Activated T-helper 9 cell treated with anti-CD3 and anti-CD28 coated beads, Interleukin-2, amount 50 U/mL, for 16 hours (primary cell): Measurements from ENCODE around the gene NMT1.
"Not testable (repeated sequence)": the region's sequence is repeated elsewhere in the genome, so short reads cannot be mapped to it uniquely, and the experiment has no call there.

Experiments used
- DNase-seq: peaks from one replicate; pipeline ENCODE4 v3.0.0-alpha.2; 2020; ENCODE audit warnings: low read depth

NMT1 gene

GRCh38 chr17:45038728-45039634 is 22.1 kb upstream of the NMT1 start:
- no peak for DNase-seq

GRCh38 chr17:45040459-45040858 is 20.7 kb upstream of the NMT1 start:
- DNase-seq, result no peak

DNA sequence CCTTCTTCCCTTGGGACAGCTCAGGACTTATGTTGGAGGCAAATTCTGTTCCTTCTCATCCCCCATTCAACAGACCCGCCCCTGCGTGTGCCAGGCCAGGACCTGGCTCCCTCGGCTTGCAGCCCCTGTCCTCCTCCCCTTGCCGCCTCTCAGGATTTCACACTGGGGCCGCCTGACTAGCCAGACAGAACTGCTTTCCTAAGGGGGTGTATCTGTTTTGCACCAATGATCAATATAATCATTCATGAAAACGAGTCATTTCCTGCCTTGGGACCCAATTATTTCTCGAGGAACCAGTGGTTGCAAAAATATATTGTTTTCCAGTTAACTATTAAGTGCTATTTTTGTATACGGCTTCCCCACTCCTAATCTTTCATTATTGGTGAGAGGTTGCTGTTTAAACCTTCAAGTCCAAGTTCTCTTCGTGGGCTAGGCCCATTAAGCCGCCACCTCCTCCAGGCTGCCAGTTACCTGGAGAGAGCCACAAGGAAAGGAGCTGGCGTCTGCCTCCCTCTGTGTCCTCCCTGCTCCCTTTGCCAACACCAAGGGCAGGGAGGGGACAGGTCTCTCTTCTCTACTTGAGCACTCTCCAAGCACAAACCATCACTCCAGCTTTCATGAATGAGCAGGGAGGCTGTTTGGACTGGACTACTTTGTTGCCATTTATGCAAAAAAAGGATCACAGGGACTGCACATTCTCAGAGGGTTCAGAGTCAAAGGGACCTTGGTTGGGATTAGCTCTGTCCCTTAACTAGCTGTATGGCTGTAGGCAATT is 18.6 kb upstream of the NMT1 start:
- no peak for DNase-seq

DNA sequence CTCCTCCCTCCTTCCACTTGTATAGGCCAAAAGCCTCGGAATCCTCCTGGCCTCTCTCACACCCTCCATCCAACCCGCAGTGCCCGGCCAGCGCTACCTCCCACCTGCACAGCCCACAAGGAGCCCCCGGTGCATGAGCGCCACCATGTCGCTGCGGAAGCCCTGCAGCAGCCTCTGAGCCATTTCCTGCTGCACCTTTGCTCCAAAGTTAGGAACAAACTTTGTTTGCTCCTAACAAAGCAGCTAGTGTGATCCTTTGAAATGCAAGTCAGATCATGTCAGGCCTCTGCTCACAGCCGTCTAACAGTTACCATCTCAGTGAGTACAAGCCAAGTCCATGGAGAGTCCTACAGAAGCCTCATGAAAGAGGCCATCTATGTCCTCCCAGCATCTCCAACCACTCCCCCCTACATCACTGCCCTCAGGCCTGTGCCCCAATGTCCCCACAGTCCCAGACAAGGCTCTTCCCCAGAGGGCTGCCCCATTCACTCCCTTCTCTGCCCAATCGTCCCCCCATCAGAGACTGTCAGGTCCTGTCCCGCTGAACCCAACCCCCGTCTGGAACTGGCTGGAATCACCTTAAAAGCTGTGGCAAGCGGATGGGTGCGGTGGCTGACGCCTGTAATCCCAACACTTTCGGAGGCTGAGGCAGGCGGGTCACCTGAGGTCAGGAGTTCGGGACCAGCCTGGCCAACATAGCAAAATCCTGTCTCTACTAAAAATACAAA is 17.1 kb upstream of the NMT1 start:
- no peak for DNase-seq

- DNase-seq, result no peak
Measured at GRCh38 chr17:45046537-45047125, 14.5 kb upstream of the NMT1 start.

DNA sequence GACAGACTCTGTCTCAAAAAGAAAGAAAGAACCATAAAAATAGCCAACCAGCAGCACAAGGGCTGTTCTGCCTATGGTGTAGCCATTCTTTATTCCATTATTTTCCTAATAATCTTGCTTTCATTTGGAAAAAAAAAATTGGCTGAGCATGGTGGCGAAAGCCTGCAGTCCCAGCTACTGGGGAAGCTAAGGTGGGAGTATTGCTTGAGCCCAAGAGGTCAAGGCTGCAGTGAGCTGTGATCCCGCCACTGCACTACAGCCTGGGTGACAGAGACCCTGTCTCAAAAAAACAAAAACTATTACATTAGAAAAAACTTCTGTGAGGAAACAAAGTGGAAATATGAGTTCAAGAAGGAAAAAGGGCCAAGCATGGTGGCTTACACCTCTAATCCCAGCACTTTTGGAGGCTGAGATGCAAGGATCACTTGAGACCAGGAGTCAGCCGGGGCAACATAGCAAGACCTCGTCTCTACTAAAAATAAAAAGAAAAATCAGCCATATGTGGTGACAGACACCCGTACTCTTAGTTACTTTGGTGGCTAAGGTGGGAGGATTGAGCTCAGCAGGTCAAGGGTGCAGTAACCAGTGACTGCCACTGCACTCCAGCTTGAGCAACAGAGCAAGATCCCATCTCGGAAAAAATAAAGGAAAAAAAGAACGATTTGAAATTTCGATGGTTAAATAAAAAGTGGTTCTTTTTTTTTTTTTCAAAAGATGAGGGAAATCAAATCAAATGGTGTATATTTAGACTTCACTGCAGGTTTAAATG is 12.1 kb upstream of the NMT1 start:
- no peak for DNase-seq

DNA sequence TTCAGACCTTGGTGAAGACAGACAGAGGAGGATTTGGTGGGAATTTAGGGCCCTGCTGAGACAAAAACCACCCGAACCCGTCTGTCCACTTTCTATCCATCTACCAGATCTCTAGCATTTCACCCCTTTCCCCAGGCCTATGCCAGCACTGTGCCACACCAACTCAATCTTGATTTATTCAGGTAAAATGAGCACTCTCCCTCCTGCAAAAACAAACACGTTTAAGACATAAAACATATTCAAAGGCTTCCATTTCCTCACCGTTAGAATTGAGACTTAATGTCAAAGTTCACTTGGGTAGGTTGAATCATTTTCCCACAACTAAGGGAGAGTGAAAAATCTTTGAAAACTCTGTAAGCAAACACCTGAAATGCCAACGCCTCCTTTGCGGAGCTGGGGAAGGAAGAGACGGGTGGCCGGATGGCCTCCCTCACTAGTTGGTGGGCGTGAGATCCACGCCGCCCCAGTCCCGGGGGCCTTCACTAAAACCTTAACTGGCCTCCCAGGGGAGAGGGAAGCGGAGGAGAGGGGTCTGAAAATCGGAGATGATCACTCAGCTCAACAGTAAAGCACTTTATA is 10.5 kb upstream of the NMT1 start:
- peak; percentile 20 for DNase-seq

- peak; percentile 87 for DNase-seq
Measured at GRCh38 chr17:45051060-45051719, 9.9 kb upstream of the NMT1 start, which contains the start of gene DCAKD. Gene DCAKD (minus strand): TSS chr17:45051632. CDS start chr17:45034885, 16,747 bp downstream.

GRCh38 chr17:45051720-45052051 is 9.4 kb upstream of the NMT1 start:
- DNase-seq, result not testable (repeated sequence)

- DNase-seq, result peak; percentile 12
Measured at GRCh38 chr17:45052052-45052772, 8.9 kb upstream of the NMT1 start.

DNA sequence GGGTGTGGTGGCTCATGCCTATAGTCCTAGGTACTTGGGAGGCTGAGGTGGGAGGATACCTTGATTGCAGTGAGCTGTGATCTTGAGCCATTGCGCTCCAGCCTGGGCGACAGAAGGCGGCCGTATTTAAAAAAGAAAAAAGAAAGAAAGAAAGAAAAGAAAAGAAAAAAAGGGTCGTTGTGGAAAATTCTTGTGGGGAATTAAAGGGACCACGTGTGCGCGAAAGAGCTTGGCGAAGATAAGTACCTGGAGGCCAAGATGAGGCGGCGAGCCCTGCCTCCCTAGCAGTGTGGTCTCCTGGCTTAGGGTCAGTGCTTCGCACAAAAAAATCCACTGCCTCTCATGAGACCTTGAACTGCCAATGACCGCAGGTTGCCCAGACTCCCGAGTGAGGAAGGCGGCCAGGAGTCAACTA is 728 bp upstream of the NMT1 start:
- no peak for DNase-seq

- no peak for DNase-seq
Measured at GRCh38 chr17:45061606-45062205, 589 bp downstream of the NMT1 start.

GRCh38 chr17:45063198-45063597 is 2.1 kb downstream of the NMT1 start:
- no peak for DNase-seq

GRCh38 chr17:45067637-45068036 is 6.5 kb downstream of the NMT1 start:
- no peak for DNase-seq

GRCh38 chr17:45070001-45070400 is 8.9 kb downstream of the NMT1 start:
- DNase-seq, result no peak

DNA sequence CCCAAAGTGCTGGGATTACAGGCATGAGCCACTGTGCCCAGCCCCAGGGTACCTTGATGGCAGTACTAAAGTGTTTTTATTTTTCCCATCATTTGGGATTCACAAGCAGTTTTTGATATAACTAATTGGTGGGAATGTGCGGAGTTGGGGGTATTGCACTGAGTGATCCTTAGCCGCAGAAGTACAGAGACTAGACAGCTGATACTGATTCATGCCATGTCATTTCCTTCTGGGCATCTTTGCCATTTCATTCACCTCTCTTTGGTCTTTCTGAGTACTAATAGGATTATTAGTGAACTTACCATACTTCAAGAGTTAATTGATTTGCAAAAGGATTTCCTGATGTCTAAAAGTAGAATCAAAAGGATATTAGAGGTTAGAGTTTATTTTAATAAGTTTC is 9.7 kb downstream of the NMT1 start:
- no peak for DNase-seq

DNA sequence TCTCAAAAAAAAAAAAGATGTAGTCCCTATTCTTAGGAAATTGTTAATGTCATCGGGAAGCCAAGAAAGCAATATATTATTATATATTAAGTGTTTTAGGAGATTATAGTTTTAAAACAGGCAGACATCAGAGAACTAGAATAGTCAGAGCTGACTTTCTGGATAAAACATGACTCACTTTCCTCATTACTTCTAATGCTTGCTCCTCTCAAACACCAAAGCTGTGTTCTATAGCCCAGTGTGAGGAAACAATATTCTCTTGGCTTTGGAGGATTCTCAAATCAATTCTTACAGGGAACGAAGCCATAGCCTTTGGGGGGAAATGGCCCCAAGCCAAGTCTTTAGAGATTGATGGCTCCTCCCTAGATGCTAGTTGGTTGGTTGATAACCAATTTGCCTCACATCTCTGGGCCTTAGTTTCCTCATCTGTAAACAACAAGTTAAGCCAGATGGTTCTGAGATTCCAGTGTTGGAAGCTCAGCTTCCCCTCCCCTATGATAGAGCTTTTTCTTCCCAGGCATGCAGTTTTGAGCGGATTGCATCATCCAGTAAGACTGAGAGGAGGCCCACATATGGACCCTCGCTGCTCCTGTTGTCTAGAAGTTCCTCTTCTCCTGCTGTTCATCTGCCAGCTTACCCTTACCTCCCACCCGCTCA is 12.4 kb downstream of the NMT1 start:
- no peak for DNase-seq

- no peak for DNase-seq
Measured at GRCh38 chr17:45077643-45078042, 16.5 kb downstream of the NMT1 start.
